A673 (cell line): ENCODE results near the gene PARD6B.

Experiments used
- CTCF ChIP-seq: fragments of 300-800, 200-600 bp; sonication (generic); conservative IDR thresholded peaks from 2 replicates; pipeline ENCODE4 v1.5.1; 2017; ENCODE audit warnings: low read depth, mild to moderate bottlenecking, antibody characterized with exemption, low read length, moderate library complexity, mixed read lengths
- EZH2 ChIP-seq: fragments of 200-600 bp; sonication (generic); IDR thresholded peaks from 2 replicates; pipeline ENCODE4 v1.6.1; 2017; ENCODE audit warnings: borderline replicate concordance, low read depth, mild to moderate bottlenecking, mixed read lengths, antibody characterized with exemption, low read length; ENCODE audit not compliant: poor library complexity, severe bottlenecking

GRCh38 chr20:50745634-50746137 is 14.3 kb downstream of the PARD6B start:
- TF ChIP-seq CTCF (no peak), EZH2 (no peak)
